Lung (tissue), 12 donors: Measurements from ENCODE around the gene KPNA6. TPM values are rescaled to one million over a fixed set of nuclear protein-coding genes. Genes with fewer than 3 reads are reported as not detected.
"Not testable (repeated sequence)": the region's sequence is repeated elsewhere in the genome, so short reads cannot be mapped to it uniquely, and the experiment has no call there.

Experiments
- ATAC-seq: fragments of 200-7000 bp; cut with Tn5 transposase; one replicate; pipeline ENCODE4 v1.9.1; 2020; ENCODE audit warnings: moderate number of reproducible peaks; ENCODE audit not compliant: insufficient read depth, low FRiP score
- DNase-seq, 3 donors: peaks; one replicate each; pipeline ENCODE4 v3.0.0-alpha.2; 2013 to 2017
- H3K27ac ChIP-seq, 2 donors: one replicate each; pipeline ENCODE4 v1.5.1; 2013; ENCODE audit warnings: mild to moderate bottlenecking in 2 of 2, moderate library complexity in 2 of 2, control low read depth in 1 of 2, inconsistent platforms in 1 of 2, low read depth in 1 of 2, low read length in 1 of 2
- H3K27me3 ChIP-seq, 3 donors: one replicate each; pipeline ENCODE4 v1.5.1; 2013; ENCODE audit warnings: low read length in 2 of 3; ENCODE audit not compliant: control insufficient read depth in 3 of 3, insufficient read depth in 3 of 3
- H3K36me3 ChIP-seq, 4 donors: one replicate each; pipeline ENCODE4 v1.5.1; 2013; ENCODE audit warnings: low read length in 4 of 4, mild to moderate bottlenecking in 1 of 4, moderate library complexity in 1 of 4; ENCODE audit not compliant: control insufficient read depth in 4 of 4, insufficient read depth in 4 of 4
- H3K4me1 ChIP-seq, 5 donors: one replicate each; pipeline ENCODE4 v1.5.1; 2013; ENCODE audit warnings: low read length in 5 of 5, mild to moderate bottlenecking in 2 of 5, moderate library complexity in 1 of 5; ENCODE audit not compliant: control insufficient read depth in 5 of 5, insufficient read depth in 5 of 5
- H3K4me3 ChIP-seq: one replicate; pipeline ENCODE4 v1.5.1; 2013; ENCODE audit warnings: mild to moderate bottlenecking, control low read depth, moderate library complexity
- H3K9ac ChIP-seq, 2 donors: one replicate each; pipeline ENCODE4 v1.5.1; 2013; ENCODE audit warnings: low read length in 2 of 2, control low read depth in 1 of 2; ENCODE audit not compliant: insufficient read depth in 1 of 2
- H3K9me3 ChIP-seq, 4 donors: one replicate each; pipeline ENCODE4 v1.5.1; 2013; ENCODE audit warnings: low read length in 3 of 4, mild to moderate bottlenecking in 1 of 4, moderate library complexity in 1 of 4; ENCODE audit not compliant: control insufficient read depth in 4 of 4, insufficient read depth in 3 of 4
- WGBS, 2 donors: extraction: QIAGEN DNeasy Blood & Tissue Kit; methylation state at CpG; one replicate each; pipeline ENCODE4 v1.1.7; 2013; 5-methylcytosine and 5-hydroxymethylcytosine counted together
- polyA plus RNA-seq, 2 donors: library from polyadenylated mRNA; stranded (reverse); fragments of 200-250 nt; gene quantifications; one replicate each; pipeline ENCODE4 v1.2.1, GENCODE V29; 2013
- total RNA-seq, 2 donors: library from RNA; depleted of rRNA in 1 of 2; stranded (reverse); fragments of >200 nt in 1 of 2; gene quantifications; one replicate each; pipeline ENCODE4 v1.2.1, GENCODE V29; 2014 to 2021
- TF ChIP-seq, protein P1 (sequence below): IDR thresholded peaks from 2 replicates; pipeline ENCODE4 v1.5.1; 2012; ENCODE audit warnings: mild to moderate bottlenecking; ENCODE audit errors: control extremely low read depth, extremely low read depth
- donor health status: control.
- donor health status: control.
- donor health status: Bipolar disorder and iron deficiency.
- donor health status: healthy.
- donor health status: DM: yes; HTN: yes; CAD: no.

Gene KPNA6
- total and polyA plus RNA-seq, 4 donors: 7.9 to 54.0 (median 23.2) TPM

DNA sequence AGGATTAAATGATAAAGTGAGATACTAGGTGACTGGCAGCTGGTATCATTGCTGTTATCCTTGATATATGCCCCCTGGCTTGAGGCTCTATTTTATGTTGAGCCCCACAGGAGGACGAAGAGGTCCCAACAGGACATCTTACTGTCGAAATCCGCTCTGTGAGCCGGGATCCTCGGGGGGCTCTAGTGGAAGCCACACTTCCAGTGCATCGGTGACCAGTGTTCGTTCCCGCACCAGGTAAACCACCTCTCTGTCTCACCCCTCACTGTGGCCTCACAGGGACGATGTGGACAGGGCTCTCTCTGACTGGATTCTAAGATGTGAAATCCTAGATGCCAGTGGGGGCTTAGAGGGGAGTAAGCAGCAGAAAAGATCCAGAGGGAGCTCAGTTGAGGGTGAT, 33.0 kb upstream of the KPNA6 start:
- no peak for DNase-seq
- Histone ChIP-seq H3K27me3 (no peaks in the 10 kb centered on the region), H3K36me3 (peaks cover 6 to 28% (median 22%) of the 10 kb centered on the region in 4 donors), H3K4me1 (peaks cover 0 to 13% (median 8%) of the 10 kb centered on the region in 5 donors), H3K9ac (no peak overlapping the region), H3K27ac (no peak overlapping the region), H3K9me3 (no peaks in the 10 kb centered on the region), H3K4me3 (no peak overlapping the region)
- ATAC-seq: no peak
- TF ChIP-seq, protein P1, sequence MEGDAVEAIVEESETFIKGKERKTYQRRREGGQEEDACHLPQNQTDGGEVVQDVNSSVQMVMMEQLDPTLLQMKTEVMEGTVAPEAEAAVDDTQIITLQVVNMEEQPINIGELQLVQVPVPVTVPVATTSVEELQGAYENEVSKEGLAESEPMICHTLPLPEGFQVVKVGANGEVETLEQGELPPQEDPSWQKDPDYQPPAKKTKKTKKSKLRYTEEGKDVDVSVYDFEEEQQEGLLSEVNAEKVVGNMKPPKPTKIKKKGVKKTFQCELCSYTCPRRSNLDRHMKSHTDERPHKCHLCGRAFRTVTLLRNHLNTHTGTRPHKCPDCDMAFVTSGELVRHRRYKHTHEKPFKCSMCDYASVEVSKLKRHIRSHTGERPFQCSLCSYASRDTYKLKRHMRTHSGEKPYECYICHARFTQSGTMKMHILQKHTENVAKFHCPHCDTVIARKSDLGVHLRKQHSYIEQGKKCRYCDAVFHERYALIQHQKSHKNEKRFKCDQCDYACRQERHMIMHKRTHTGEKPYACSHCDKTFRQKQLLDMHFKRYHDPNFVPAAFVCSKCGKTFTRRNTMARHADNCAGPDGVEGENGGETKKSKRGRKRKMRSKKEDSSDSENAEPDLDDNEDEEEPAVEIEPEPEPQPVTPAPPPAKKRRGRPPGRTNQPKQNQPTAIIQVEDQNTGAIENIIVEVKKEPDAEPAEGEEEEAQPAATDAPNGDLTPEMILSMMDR: no peak
- 97 to 98% methylated on average over 9 of the region's 9 CpGs for WGBS, 2 donors

DNA sequence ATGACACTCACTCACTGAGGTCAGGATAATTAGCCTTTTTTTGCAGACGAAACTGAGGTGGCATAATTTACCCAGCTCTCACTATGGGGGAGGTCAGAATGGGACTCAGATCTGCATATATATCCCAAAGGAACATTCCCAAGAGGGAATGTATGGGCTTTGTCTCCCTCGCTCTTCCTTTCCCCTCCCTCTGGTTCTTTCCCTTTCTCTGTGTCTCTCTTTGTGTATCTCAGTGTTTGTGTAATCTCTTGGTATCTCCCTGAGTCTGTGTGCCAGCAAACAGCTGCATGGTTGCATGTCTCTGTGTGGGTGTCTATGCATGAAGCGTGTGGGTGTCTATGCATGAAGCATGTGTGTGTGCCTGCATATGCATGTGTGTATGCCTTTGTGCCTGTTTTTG, 30.4 kb upstream of the KPNA6 start:
- Histone ChIP-seq H3K9ac (no peak overlapping the region), H3K27me3 (no peaks in the 10 kb centered on the region), H3K4me3 (no peak overlapping the region), H3K36me3 (peaks cover 6 to 30% (median 25%) of the 10 kb centered on the region in 4 donors), H3K9me3 (no peaks in the 10 kb centered on the region), H3K27ac (no peak overlapping the region), H3K4me1 (peaks cover 0 to 6% (median 3%) of the 10 kb centered on the region in 5 donors)
- WGBS, 2 donors: 87 to 91% methylated on average over 3 of the region's 3 CpGs
- TF ChIP-seq, protein P1: no peak
- ATAC-seq (no peak), DNase-seq (no peak)

DNA sequence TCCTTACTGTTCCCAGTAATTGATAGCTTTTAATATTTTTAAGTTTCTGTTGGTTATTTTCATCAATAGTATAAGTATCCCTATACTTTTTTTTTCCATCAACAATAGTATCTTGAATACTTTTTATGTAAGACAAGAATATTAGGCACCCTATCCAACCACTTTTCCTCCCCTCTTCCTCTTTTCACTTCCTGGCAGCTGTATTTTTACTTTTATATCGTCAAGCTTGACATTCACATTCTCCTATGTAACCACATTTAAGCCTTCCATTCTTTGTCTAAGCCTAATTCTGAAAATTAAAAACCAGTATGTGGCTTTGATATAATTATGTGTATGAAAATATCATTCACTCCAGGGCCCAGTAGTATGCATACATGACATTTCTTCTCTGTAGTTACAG, 25.8 kb upstream of the KPNA6 start:
- peaks cover 14 to 41% (median 26%) of the 10 kb centered on the region in 4 donors for H3K36me3 ChIP-seq
- 34 to 47% methylated on average over 1 of the region's 1 CpG for WGBS, 2 donors
- ATAC-seq: no peak
- no peak overlapping the region for H3K4me3 ChIP-seq
- H3K9me3 ChIP-seq: no peaks in the 10 kb centered on the region
- H3K27me3 ChIP-seq: no peaks in the 10 kb centered on the region
- no peak overlapping the region for H3K9ac ChIP-seq
- no peaks in the 10 kb centered on the region for H3K4me1 ChIP-seq
- no peak for DNase-seq
- TF ChIP-seq, protein P1: no peak
- no peak overlapping the region for H3K27ac ChIP-seq

DNA sequence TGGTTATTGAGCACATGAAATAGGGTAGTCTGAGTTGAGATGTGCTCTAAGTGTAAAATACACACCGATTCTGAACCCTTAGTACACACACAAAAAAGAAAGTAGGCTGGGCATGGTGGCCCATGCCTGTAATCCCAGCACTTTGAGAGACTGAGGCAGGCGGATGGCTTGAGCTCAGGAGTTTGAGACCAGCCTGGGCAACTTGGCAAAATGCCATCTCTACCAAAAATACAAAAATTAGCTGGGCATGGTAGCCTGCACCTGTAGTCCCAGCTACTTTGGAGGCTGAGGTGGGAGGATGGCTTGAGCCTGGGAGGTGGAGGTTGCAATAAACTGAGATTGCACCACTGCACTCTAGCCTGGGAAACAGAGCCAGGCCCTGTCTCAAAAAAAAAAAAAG, 21.5 kb upstream of the KPNA6 start:
- not testable (repeated sequence) for H3K9me3 ChIP-seq, DNase-seq, H3K9ac ChIP-seq, H3K4me1 ChIP-seq, H3K27me3 ChIP-seq, H3K4me3 ChIP-seq, ATAC-seq, H3K27ac ChIP-seq
- peaks cover 8 to 41% (median 16%) of the 10 kb centered on the region in 4 donors for H3K36me3 ChIP-seq
- 98 to 100% methylated on average over 2 of the region's 2 CpGs for WGBS, 2 donors
